ENCODE data around the gene MORN5. TPM values are rescaled to one million over a fixed set of nuclear protein-coding genes. Genes with fewer than 3 reads are reported as not detected.
A peak's percentile ranks its signal among the peaks of the same experiment; 100 is the strongest.

The MORN5 gene
- total and polyA plus RNA-seq, 9 of the 15 experiments (the other 6 are each of a cell fraction or from before 2014, with no cell fraction given), result not detected

DNA sequence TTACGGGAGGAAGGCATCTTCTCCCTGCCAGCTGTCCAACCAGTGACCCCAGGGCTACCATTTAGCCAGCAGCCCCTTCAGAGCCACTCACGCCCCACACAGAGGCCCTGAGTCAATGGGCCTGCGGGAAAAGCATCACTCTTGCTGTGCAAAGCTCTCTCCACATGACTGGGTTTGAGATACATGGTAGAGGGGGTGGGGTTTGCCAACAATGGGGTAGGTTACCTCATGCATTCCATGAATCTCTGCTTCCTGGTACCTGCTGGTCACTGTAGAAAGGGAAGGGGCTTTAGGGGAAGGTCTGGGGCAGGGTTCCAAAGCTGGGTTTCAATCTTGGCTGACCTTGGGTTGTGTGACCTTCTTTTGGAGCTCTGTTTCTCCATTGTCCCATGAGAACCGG is 43.7 kb upstream of the MORN5 start:
- no peak for FAIRE-seq
- in situ Hi-C loops (cut with MboI), result no loop called here
- Histone ChIP-seq H4K20me1 (replicated peaks; ENCODE audit: control insufficient read depth, insufficient read depth, low read length) (no peaks in the 10 kb centered on the region), H3K27ac (ENCODE audit: extremely low read depth, low read depth, low read length) (no peak overlapping the region), H3K27me3 (ENCODE audit: control insufficient read depth in 2 of 2, insufficient read depth in 2 of 2, low read length in 2 of 2) (peaks cover 0 to 21% of the 10 kb centered on the region in 2 experiments; a peak in 3 of 5 replicates), H3K9ac (ENCODE audit: insufficient read depth in 1 of 2, low read depth in 2 of 2, low read length in 2 of 2) (0 out of 4 replicates have a peak overlapping the region, but pooled peaks of 1 of the 2 experiments have one; percentile 50), H3K79me2 (ENCODE audit: control insufficient read depth, insufficient read depth, low read length) (no peaks in the 10 kb centered on the region), H3K4me3 (no peak overlapping the region), H3K9me1 (ENCODE audit: control insufficient read depth, insufficient read depth, low read length) (no peaks in the 10 kb centered on the region), H3K4me1 (replicated peaks in 1 of 2; ENCODE audit: control insufficient read depth in 2 of 2, insufficient read depth in 2 of 2, low read length in 2 of 2) (no peaks in the 10 kb centered on the region), H3K36me3 (ENCODE audit: control insufficient read depth, insufficient read depth, low read length) (no peaks in the 10 kb centered on the region), H2AFZ (ENCODE audit: low read depth, low read length) (no peak overlapping the region), H3K9me3 (replicated peaks; ENCODE audit: control insufficient read depth, insufficient read depth, low read depth, low read length) (no peaks in the 10 kb centered on the region; the same call in 1 of the 2 replicates), H3K4me2 (ENCODE audit: insufficient read depth, low read length) (no peak overlapping the region)
- BruUV-seq (replicated peaks), result no TSS peak
- 0% methylated on average over 3 of the region's 4 CpGs for WGBS (ENCODE audit: insufficient coverage, low coverage, missing lambda C conversion rate)
- DNase-seq (ENCODE audit: extremely low read depth in 1 of 4, low spot score in 3 of 4), result no peak
- intact Hi-C loops (cut with micrococcal nuclease), result no loop called here
- no peak for ATAC-seq
- POLR2A ChIA-PET, result interaction anchor here (0.7 to 2.2 kb wide), 2 partner anchors 17 to 1355 kb away, joined by 3 to 8 read pairs; no protein-coding TSS in a partner anchor
- CTCF ChIA-PET (ENCODE audit: low intra/inter-chr PET ratio), result no interaction called here
- TF ChIP-seq ID3 (CRISPR knock-in tag; IDR thresholded peaks at IDR 0.05), result no peak
- TF ChIP-seq ID3 (tag; IDR thresholded peaks at IDR 0.05), result no peak
- no peak for TF ChIP-seq ZNF511 (CRISPR knock-in tag; IDR thresholded peaks at IDR 0.05)
- no peak for TF ChIP-seq FOXK1 (CRISPR knock-in tag; IDR thresholded peaks at IDR 0.05; ENCODE audit: borderline replicate concordance)
- TF ChIP-seq SRSF7 (optimal IDR thresholded peaks at IDR 0.05; ENCODE audit: low read depth, low read length), result no peak
- TF ChIP-seq HMGN3 (IDR thresholded peaks at IDR 0.05; ENCODE audit: borderline replicate concordance, extremely low read depth, insufficient read length, low read depth, low read length), result no peak
- no peak for TF ChIP-seq MCM7 (IDR thresholded peaks at IDR 0.05)
- no peak for TF ChIP-seq NR3C1 (CRISPR knock-in tag; IDR thresholded peaks at IDR 0.05)
- no peak for TF ChIP-seq ZFP91 (CRISPR knock-in tag; IDR thresholded peaks at IDR 0.05)
- TF ChIP-seq, protein P1, sequence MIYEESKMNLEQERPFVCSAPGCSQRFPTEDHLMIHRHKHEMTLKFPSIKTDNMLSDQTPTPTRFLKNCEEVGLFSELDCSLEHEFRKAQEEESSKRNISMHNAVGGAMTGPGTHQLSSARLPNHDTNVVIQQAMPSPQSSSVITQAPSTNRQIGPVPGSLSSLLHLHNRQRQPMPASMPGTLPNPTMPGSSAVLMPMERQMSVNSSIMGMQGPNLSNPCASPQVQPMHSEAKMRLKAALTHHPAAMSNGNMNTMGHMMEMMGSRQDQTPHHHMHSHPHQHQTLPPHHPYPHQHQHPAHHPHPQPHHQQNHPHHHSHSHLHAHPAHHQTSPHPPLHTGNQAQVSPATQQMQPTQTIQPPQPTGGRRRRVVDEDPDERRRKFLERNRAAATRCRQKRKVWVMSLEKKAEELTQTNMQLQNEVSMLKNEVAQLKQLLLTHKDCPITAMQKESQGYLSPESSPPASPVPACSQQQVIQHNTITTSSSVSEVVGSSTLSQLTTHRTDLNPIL (CRISPR knock-in tag; IDR thresholded peaks at IDR 0.05), result no peak
- no peak for TF ChIP-seq AFF1 (IDR thresholded peaks at IDR 0.05; ENCODE audit: low read depth in 1 of 2, partially characterized antibody in 2 of 2)
- TF ChIP-seq MAFK (IDR thresholded peaks at IDR 0.05; ENCODE audit: low read length), result no peak

Data from K562 (cell line).